Endothelial cell of umbilical vein (primary cell): ENCODE results near the gene DARS1. TPM values are rescaled to one million over a fixed set of nuclear protein-coding genes. Genes with fewer than 3 reads are reported as not detected.
"Not testable (repeated sequence)": the region's sequence is repeated elsewhere in the genome, so short reads cannot be mapped to it uniquely, and the experiment has no call there.

Experiments
- BruUV-seq: library from RNA; stranded (reverse); fragments of 400-500 nt; replicated peaks from 2 replicates; lab custom pipeline; 2021; lab: Mats Ljungman, UMichigan
- CTCF ChIA-PET: fragments of 300-600, 350-600 bp; sonication (Branson Sonifier 250); formaldehyde crosslinking; loops from one replicate; lab custom pipeline; 2021; ENCODE audit warnings: antibody characterized with exemption, inconsistent platforms; lab: Charles Lee
- POLR2A ChIA-PET: fragments of 300-600, 350-600 bp; sonication (Branson Sonifier 250); formaldehyde crosslinking; loops from one replicate; lab custom pipeline; 2021; ENCODE audit warnings: antibody characterized with exemption, inconsistent platforms; lab: Charles Lee
- DNase-seq: peaks from one replicate; pipeline ENCODE4 v3.0.0-alpha.2; 2011; ENCODE audit warnings: low read depth, low spot score
- FAIRE-seq: peaks from 2 replicates; lab custom pipeline; 2011; peaks lifted over from hg19 to GRCh38; lab: Jason Lieb, UNC
- H2AFZ ChIP-seq: 2 replicates; pipeline ENCODE4 v1.6.0; 2012; ENCODE audit warnings: low read depth, low read length, control low read depth, inconsistent platforms
- H3K27ac ChIP-seq: 2 replicates; pipeline ENCODE4 v1.5.1; 2011; ENCODE audit warnings: low read depth, mild to moderate bottlenecking, control low read depth, low read length, moderate library complexity; ENCODE audit not compliant: insufficient read depth
- H3K27me3 ChIP-seq, 2 experiments: 2 replicates each; pipeline versions ENCODE4 v1.6.0 to v1.6.1; 2011; ENCODE audit warnings: low read length in 2 of 2, mixed read lengths in 1 of 2; ENCODE audit not compliant: control insufficient read depth in 2 of 2, insufficient read depth in 2 of 2
- H3K36me3 ChIP-seq, 2 experiments: 2 replicates in 1 of 2; 3 replicates in 1 of 2; pipeline ENCODE4 v1.5.1; 2011; ENCODE audit warnings: low read length in 2 of 2, mild to moderate bottlenecking in 1 of 2, moderate library complexity in 1 of 2; ENCODE audit not compliant: control insufficient read depth in 2 of 2, insufficient read depth in 2 of 2; ENCODE audit errors: extremely low read depth in 1 of 2
- H3K4me1 ChIP-seq: 3 replicates; pipeline ENCODE4 v1.5.1; 2011; ENCODE audit warnings: mild to moderate bottlenecking, low read length; ENCODE audit not compliant: control insufficient read depth, insufficient read depth; ENCODE audit errors: extremely low read depth
- H3K4me2 ChIP-seq: 2 replicates; pipeline ENCODE4 v1.6.1; 2011; ENCODE audit warnings: low read length, control low read depth, mixed read lengths; ENCODE audit not compliant: insufficient read depth
- H3K4me3 ChIP-seq, 3 experiments: fragments of 200-600 bp in 1 of 3; sonication (generic), shearing (Covaris generic) in 1 of 3; replicated peaks in 1 of 3; 2 replicates each; pipeline ENCODE4 v1.5.1; 2011 to 2016; ENCODE audit warnings: control low read depth in 3 of 3, low read length in 3 of 3, mild to moderate bottlenecking in 2 of 3, inconsistent platforms in 1 of 3, low read depth in 1 of 3, moderate library complexity in 1 of 3; ENCODE audit not compliant: insufficient read depth in 1 of 3
- H3K79me2 ChIP-seq: 2 replicates; pipeline ENCODE4 v1.6.0; 2012; ENCODE audit warnings: low read length, inconsistent platforms; ENCODE audit not compliant: control insufficient read depth, insufficient read depth
- H3K9ac ChIP-seq: replicated peaks from 2 replicates; pipeline ENCODE3; 2011; ENCODE audit warnings: low read length, control low read depth; ENCODE audit not compliant: insufficient read depth; ENCODE audit errors: extremely low read depth
- H3K9me1 ChIP-seq: replicated peaks from 3 replicates; pipeline ENCODE4 v1.6.0; 2011; ENCODE audit warnings: mild to moderate bottlenecking, low read length; ENCODE audit not compliant: control insufficient read depth, insufficient read depth; ENCODE audit errors: extremely low read depth
- H3K9me3 ChIP-seq: replicated peaks from 2 replicates; pipeline ENCODE4 v1.5.1; 2012; ENCODE audit warnings: low read length, inconsistent platforms; ENCODE audit not compliant: control insufficient read depth, insufficient read depth
- H4K20me1 ChIP-seq: replicated peaks from 2 replicates; pipeline ENCODE3; 2011; ENCODE audit warnings: mild to moderate bottlenecking, low read length; ENCODE audit not compliant: control insufficient read depth, insufficient read depth; ENCODE audit errors: extremely low read depth
- CTCF ChIP-seq, 2 donors: IDR thresholded peaks; 1 replicate in 1 of 2; 2 replicates in 1 of 2; pipeline ENCODE4 v1.5.1; 2011; ENCODE audit warnings: low read length in 2 of 2, mild to moderate bottlenecking in 2 of 2, moderate library complexity in 2 of 2, control low read depth in 1 of 2, inconsistent platforms in 1 of 2, low read depth in 1 of 2; ENCODE audit not compliant: insufficient read depth in 1 of 2; ENCODE audit errors: extremely low read depth in 1 of 2
- EZH2 ChIP-seq: IDR thresholded peaks from 2 replicates; pipeline ENCODE4 v1.6.1; 2012; ENCODE audit warnings: borderline replicate concordance, low read depth, mild to moderate bottlenecking, moderate library complexity, low read length, inconsistent platforms; ENCODE audit not compliant: severe bottlenecking
- FOS ChIP-seq: IDR thresholded peaks from 2 replicates; pipeline ENCODE4 v1.6.1; 2011; ENCODE audit warnings: mild to moderate bottlenecking, low read length, moderate library complexity, borderline replicate concordance; ENCODE audit not compliant: insufficient read depth
- GATA2 ChIP-seq: IDR thresholded peaks from 2 replicates; pipeline ENCODE4 v1.7.0; 2011; ENCODE audit warnings: low read depth, mild to moderate bottlenecking, moderate library complexity, mixed read lengths, low read length; ENCODE audit not compliant: insufficient read length, insufficient read depth
- JUN ChIP-seq: IDR thresholded peaks from 2 replicates; pipeline ENCODE4 v1.6.1; 2011; ENCODE audit warnings: borderline replicate concordance, low read depth; ENCODE audit not compliant: insufficient read length, insufficient read depth
- MYC ChIP-seq: IDR thresholded peaks from one replicate; pipeline ENCODE4 v1.6.1; 2011; ENCODE audit warnings: mild to moderate bottlenecking, low read depth, low read length
- POLR2A ChIP-seq: IDR thresholded peaks from 2 replicates; pipeline ENCODE4 v1.6.1; 2012; ENCODE audit warnings: low read depth, mild to moderate bottlenecking, control low read depth, low read length
- POLR2AphosphoS5 ChIP-seq: IDR thresholded peaks from 2 replicates; pipeline ENCODE4 v1.6.1; 2012; ENCODE audit warnings: low read depth, mild to moderate bottlenecking, control low read depth, low read length, moderate library complexity; ENCODE audit not compliant: insufficient read depth
- dilution Hi-C: fragments of 300-500 bp; cut with MboI; formaldehyde crosslinking; loops from one replicate; pipeline ENCODE4 v1.15.0; 2019; ENCODE audit warnings: low sequenced_read_pairs; ENCODE audit not compliant: extremely low pct_ligation_motif_present
- intact Hi-C: fragments of 100-400 bp; cut with micrococcal nuclease; formaldehyde crosslinking; loops from one replicate; pipeline ENCODE4 v1.10.0; 2022
- polyA plus RNA-seq, 4 experiments: library from polyadenylated mRNA; depleted of rRNA in 3 of 4; stranded (reverse) in 3 of 4; unstranded in 1 of 4; fragments of >200 nt; gene quantifications; 2 replicates each; pipeline versions ENCODE4 v1.2.1 to v1.2.3, GENCODE V29; 2011 to 2012; ENCODE audit warnings: missing spikeins in 1 of 4
- total RNA-seq: library from RNA; stranded (reverse); gene quantifications from 2 replicates; pipeline ENCODE4 v1.2.3, GENCODE V29; 2021
- TF ChIP-seq, protein P1 (sequence below): IDR thresholded peaks from 2 replicates; pipeline ENCODE4 v1.6.1; 2011; ENCODE audit not compliant: insufficient read depth, insufficient read length

DARS1 gene
- total and polyA plus RNA-seq, 2 donors (not counting 3 experiments of a cell fraction or from before 2014, with no cell fraction given): 20.9 to 41.5 TPM

DNA sequence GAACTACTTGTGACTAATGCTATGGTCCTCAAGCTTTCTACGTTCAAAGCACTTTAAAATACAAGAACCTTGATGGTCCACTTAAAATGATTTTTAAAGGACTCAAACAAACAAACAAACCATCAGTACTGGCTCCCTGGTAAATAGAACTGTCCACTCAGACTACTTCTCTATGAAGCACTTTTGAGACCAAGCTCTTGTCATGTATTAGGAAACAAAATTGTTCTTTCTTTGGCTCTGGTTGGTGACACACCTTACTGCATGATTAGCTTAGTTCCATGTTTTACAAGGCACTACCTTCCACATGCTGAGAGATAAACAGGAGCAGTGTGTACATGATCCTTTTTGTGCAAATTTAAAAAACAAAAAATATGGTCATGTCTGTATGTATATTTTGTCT is 19.7 kb downstream of the DARS1 start:
- no peak overlapping the region for H3K9ac ChIP-seq
- dilution Hi-C loops (no loop called here), intact Hi-C loops (no loop called here)
- H3K9me3 ChIP-seq: no peaks in the 10 kb centered on the region
- FAIRE-seq (no peak), DNase-seq (no peak)
- H3K9me1 ChIP-seq: no peaks in the 10 kb centered on the region
- no peak overlapping the region for H2AFZ ChIP-seq
- H3K4me3 ChIP-seq: no peak overlapping the region
- H4K20me1 ChIP-seq: no peaks in the 10 kb centered on the region
- TF ChIP-seq JUN (no peak), POLR2AphosphoS5 (no peak), GATA2 (no peak), CTCF (IDR thresholded peaks at IDR 0.05; ENCODE audit: extremely low read depth in 1 of 2, insufficient read depth in 1 of 2, low read depth in 1 of 2, low read length in 2 of 2) (no peak), POLR2A (no peak), EZH2 (no peak), FOS (no peak), MYC (no peak)
- TF ChIP-seq, protein P1, sequence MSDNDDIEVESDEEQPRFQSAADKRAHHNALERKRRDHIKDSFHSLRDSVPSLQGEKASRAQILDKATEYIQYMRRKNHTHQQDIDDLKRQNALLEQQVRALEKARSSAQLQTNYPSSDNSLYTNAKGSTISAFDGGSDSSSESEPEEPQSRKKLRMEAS: no peak
- peaks cover 5% of the 10 kb centered on the region for H3K79me2 ChIP-seq
- H3K4me2 ChIP-seq: no peak overlapping the region
- ChIA-PET POLR2A (no interaction called here), CTCF (interaction anchor here (0.7 kb wide), 1 partner anchor 13 kb away, joined by 3 read pairs; no protein-coding TSS in a partner anchor)
- BruUV-seq: no TSS peak
- H3K27ac ChIP-seq: no peak overlapping the region
- no peaks in the 10 kb centered on the region for H3K36me3 ChIP-seq
- no peaks in the 10 kb centered on the region for H3K27me3 ChIP-seq
- peaks cover 6% of the 10 kb centered on the region for H3K4me1 ChIP-seq

GRCh38 chr2:135964404-135964803 is 21.0 kb downstream of the DARS1 start:
- H3K4me3 ChIP-seq, dilution Hi-C loops, H3K4me1 ChIP-seq, H3K79me2 ChIP-seq, H2AFZ ChIP-seq, H4K20me1 ChIP-seq, H3K9ac ChIP-seq, H3K36me3 ChIP-seq, H3K27ac ChIP-seq, FAIRE-seq, CTCF ChIA-PET, intact Hi-C loops, H3K27me3 ChIP-seq, H3K4me2 ChIP-seq, POLR2A ChIA-PET, H3K9me3 ChIP-seq, BruUV-seq, DNase-seq, H3K9me1 ChIP-seq: not testable (repeated sequence)
